ENCODE data around the gene CPD. TPM values are rescaled to one million over a fixed set of nuclear protein-coding genes. Genes with fewer than 3 reads are reported as not detected.

Gene CPD
- total and polyA plus RNA-seq, 4 donors = 19.1 to 139 (median 58.8) TPM

- no peak for DNase-seq (ENCODE audit: low spot score)
- 88% methylated on average over 2 of the region's 2 CpGs for WGBS
Measured at GRCh38 chr17:30372755-30373154, 6.0 kb upstream of the CPD start.

DNA sequence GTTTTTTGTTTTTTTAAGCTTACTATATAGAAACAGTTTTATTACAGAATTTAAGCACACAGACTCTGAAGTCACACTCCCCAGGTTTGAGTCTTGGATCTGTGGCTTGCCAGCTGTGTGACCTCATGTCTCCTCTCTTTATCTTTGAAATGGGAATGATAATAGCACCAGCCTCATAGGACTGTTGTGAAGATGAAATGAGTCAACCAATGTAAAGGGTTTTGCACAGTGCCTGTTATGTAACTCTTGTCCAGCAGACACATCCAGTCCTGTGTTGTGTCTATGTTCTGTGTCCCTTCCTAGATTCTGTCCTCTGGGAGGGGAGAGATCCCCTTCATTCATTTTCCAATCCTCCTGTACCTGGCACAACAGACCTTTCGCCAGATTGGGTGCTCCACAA lies 3.1 kb upstream of the CPD start:
- H3K27me3 ChIP-seq (ENCODE audit: control insufficient read depth in 4 of 4, insufficient read depth in 4 of 4, low read length in 3 of 4) = no peaks in the 10 kb centered on the region
- DNase-seq (ENCODE audit: low spot score) = no peak
- H3K4me3 ChIP-seq (ENCODE audit: low read depth in 1 of 3, low read length in 3 of 3) = no peak overlapping the region
- no peaks in the 10 kb centered on the region for H3K36me3 ChIP-seq (ENCODE audit: control insufficient read depth in 4 of 4, insufficient read depth in 3 of 4, low read depth in 1 of 4, low read length in 3 of 4)
- H3K27ac ChIP-seq (ENCODE audit: low read depth in 1 of 2, low read length in 2 of 2) = no peak overlapping the region
- WGBS = 98% methylated on average over 1 of the region's 1 CpG
- H3K4me1 ChIP-seq (ENCODE audit: control insufficient read depth in 4 of 4, insufficient read depth in 4 of 4, low read length in 3 of 4) = peaks cover 2 to 19% (median 10%) of the 10 kb centered on the region in 4 donors
- no peaks in the 10 kb centered on the region for H3K9me3 ChIP-seq (ENCODE audit: control insufficient read depth in 4 of 4, low read length in 3 of 4)
- H3K9ac ChIP-seq (ENCODE audit: low read depth in 1 of 2, low read length in 2 of 2) = no peak overlapping the region
- no peak for TF ChIP-seq EGR1 (IDR thresholded peaks at IDR 0.05; ENCODE audit: low read depth in 2 of 2)
- no peak for TF ChIP-seq SP1 (IDR thresholded peaks at IDR 0.05)
- TF ChIP-seq FOXA1 (IDR thresholded peaks at IDR 0.05) = no peak
- no peak for TF ChIP-seq HNF4G (IDR thresholded peaks at IDR 0.05)
- no peak for TF ChIP-seq RXRA (IDR thresholded peaks at IDR 0.05)
- TF ChIP-seq RAD21 (IDR thresholded peaks at IDR 0.05) = no peak
- TF ChIP-seq CTCF (IDR thresholded peaks at IDR 0.05; ENCODE audit: low read depth, low read length, missing input control) = no peak
- no peak for TF ChIP-seq ZBTB33 (IDR thresholded peaks at IDR 0.05)
- TF ChIP-seq JUND (IDR thresholded peaks at IDR 0.05) = no peak

More at GRCh38 chr17:30372755-30373154, 6.0 kb upstream of the CPD start:
- no peaks in the 10 kb centered on the region for H3K36me3 ChIP-seq (ENCODE audit: control insufficient read depth in 4 of 4, insufficient read depth in 3 of 4, low read depth in 1 of 4, low read length in 3 of 4)
- no peak overlapping the region for H3K9ac ChIP-seq (ENCODE audit: low read depth in 1 of 2, low read length in 2 of 2)
- no peak overlapping the region for H3K4me3 ChIP-seq (ENCODE audit: low read depth in 1 of 3, low read length in 3 of 3)
- H3K9me3 ChIP-seq (ENCODE audit: control insufficient read depth in 4 of 4, low read length in 3 of 4) = no peaks in the 10 kb centered on the region
- no peaks in the 10 kb centered on the region for H3K27me3 ChIP-seq (ENCODE audit: control insufficient read depth in 4 of 4, insufficient read depth in 4 of 4, low read length in 3 of 4)
- H3K4me1 ChIP-seq (ENCODE audit: control insufficient read depth in 4 of 4, insufficient read depth in 4 of 4, low read length in 3 of 4) = no peaks in the 10 kb centered on the region
- no peak overlapping the region for H3K27ac ChIP-seq (ENCODE audit: low read depth in 1 of 2, low read length in 2 of 2)
- TF ChIP-seq HNF4G (IDR thresholded peaks at IDR 0.05) (no peak), GABPA (IDR thresholded peaks at IDR 0.05 in 1 of 2, conservative IDR thresholded peaks at IDR 0.05 in 1 of 2) (no peak), HNF4A (conservative IDR thresholded peaks at IDR 0.05) (no peak), JUND (IDR thresholded peaks at IDR 0.05) (no peak), NR2F2 (IDR thresholded peaks at IDR 0.05) (no peak), ATF3 (IDR thresholded peaks at IDR 0.05) (no peak), FOXA1 (IDR thresholded peaks at IDR 0.05) (no peak), FOXA2 (IDR thresholded peaks at IDR 0.05) (no peak), EGR1 (IDR thresholded peaks at IDR 0.05; ENCODE audit: low read depth in 2 of 2) (no peak), ZBTB33 (IDR thresholded peaks at IDR 0.05) (no peak), YY1 (IDR thresholded peaks at IDR 0.05) (no peak), MAX (IDR thresholded peaks at IDR 0.05) (no peak), RXRA (IDR thresholded peaks at IDR 0.05) (no peak), SP1 (IDR thresholded peaks at IDR 0.05) (no peak), RAD21 (IDR thresholded peaks at IDR 0.05) (no peak)
- TF ChIP-seq, protein P1, sequence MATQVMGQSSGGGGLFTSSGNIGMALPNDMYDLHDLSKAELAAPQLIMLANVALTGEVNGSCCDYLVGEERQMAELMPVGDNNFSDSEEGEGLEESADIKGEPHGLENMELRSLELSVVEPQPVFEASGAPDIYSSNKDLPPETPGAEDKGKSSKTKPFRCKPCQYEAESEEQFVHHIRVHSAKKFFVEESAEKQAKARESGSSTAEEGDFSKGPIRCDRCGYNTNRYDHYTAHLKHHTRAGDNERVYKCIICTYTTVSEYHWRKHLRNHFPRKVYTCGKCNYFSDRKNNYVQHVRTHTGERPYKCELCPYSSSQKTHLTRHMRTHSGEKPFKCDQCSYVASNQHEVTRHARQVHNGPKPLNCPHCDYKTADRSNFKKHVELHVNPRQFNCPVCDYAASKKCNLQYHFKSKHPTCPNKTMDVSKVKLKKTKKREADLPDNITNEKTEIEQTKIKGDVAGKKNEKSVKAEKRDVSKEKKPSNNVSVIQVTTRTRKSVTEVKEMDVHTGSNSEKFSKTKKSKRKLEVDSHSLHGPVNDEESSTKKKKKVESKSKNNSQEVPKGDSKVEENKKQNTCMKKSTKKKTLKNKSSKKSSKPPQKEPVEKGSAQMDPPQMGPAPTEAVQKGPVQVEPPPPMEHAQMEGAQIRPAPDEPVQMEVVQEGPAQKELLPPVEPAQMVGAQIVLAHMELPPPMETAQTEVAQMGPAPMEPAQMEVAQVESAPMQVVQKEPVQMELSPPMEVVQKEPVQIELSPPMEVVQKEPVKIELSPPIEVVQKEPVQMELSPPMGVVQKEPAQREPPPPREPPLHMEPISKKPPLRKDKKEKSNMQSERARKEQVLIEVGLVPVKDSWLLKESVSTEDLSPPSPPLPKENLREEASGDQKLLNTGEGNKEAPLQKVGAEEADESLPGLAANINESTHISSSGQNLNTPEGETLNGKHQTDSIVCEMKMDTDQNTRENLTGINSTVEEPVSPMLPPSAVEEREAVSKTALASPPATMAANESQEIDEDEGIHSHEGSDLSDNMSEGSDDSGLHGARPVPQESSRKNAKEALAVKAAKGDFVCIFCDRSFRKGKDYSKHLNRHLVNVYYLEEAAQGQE (IDR thresholded peaks at IDR 0.05) = no peak
